Endothelial cell of umbilical vein (primary cell): ENCODE measurements around the gene DSCAML1. TPM values are rescaled to one million over a fixed set of nuclear protein-coding genes. Genes with fewer than 3 reads are reported as not detected.

ENCODE experiments used
- BruUV-seq: library from RNA; stranded (reverse); fragments of 400-500 nt; replicated peaks from 2 replicates; lab custom pipeline; 2021; lab: Mats Ljungman, UMichigan
- CTCF ChIA-PET: fragments of 300-600, 350-600 bp; sonication (Branson Sonifier 250); formaldehyde crosslinking; loops from one replicate; lab custom pipeline; 2021; ENCODE audit warnings: antibody characterized with exemption, inconsistent platforms; lab: Charles Lee
- POLR2A ChIA-PET: fragments of 300-600, 350-600 bp; sonication (Branson Sonifier 250); formaldehyde crosslinking; loops from one replicate; lab custom pipeline; 2021; ENCODE audit warnings: antibody characterized with exemption, inconsistent platforms; lab: Charles Lee
- DNase-seq: peaks from one replicate; pipeline ENCODE4 v3.0.0-alpha.2; 2011; ENCODE audit warnings: low read depth, low spot score
- FAIRE-seq: peaks from 2 replicates; lab custom pipeline; 2011; peaks lifted over from hg19 to GRCh38; lab: Jason Lieb, UNC
- H2AFZ ChIP-seq: 2 replicates; pipeline ENCODE4 v1.6.0; 2012; ENCODE audit warnings: low read depth, low read length, control low read depth, inconsistent platforms
- H3K27ac ChIP-seq: 2 replicates; pipeline ENCODE4 v1.5.1; 2011; ENCODE audit warnings: low read depth, mild to moderate bottlenecking, control low read depth, low read length, moderate library complexity; ENCODE audit not compliant: insufficient read depth
- H3K27me3 ChIP-seq, 2 experiments: 2 replicates each; pipeline versions ENCODE4 v1.6.0 to v1.6.1; 2011; ENCODE audit warnings: low read length in 2 of 2, mixed read lengths in 1 of 2; ENCODE audit not compliant: control insufficient read depth in 2 of 2, insufficient read depth in 2 of 2
- H3K36me3 ChIP-seq, 2 experiments: 2 replicates in 1 of 2; 3 replicates in 1 of 2; pipeline ENCODE4 v1.5.1; 2011; ENCODE audit warnings: low read length in 2 of 2, mild to moderate bottlenecking in 1 of 2, moderate library complexity in 1 of 2; ENCODE audit not compliant: control insufficient read depth in 2 of 2, insufficient read depth in 2 of 2; ENCODE audit errors: extremely low read depth in 1 of 2
- H3K4me1 ChIP-seq: 3 replicates; pipeline ENCODE4 v1.5.1; 2011; ENCODE audit warnings: mild to moderate bottlenecking, low read length; ENCODE audit not compliant: control insufficient read depth, insufficient read depth; ENCODE audit errors: extremely low read depth
- H3K4me2 ChIP-seq: 2 replicates; pipeline ENCODE4 v1.6.1; 2011; ENCODE audit warnings: low read length, control low read depth, mixed read lengths; ENCODE audit not compliant: insufficient read depth
- H3K4me3 ChIP-seq, 3 experiments: fragments of 200-600 bp in 1 of 3; sonication (generic), shearing (Covaris generic) in 1 of 3; replicated peaks in 1 of 3; 2 replicates each; pipeline ENCODE4 v1.5.1; 2011 to 2016; ENCODE audit warnings: control low read depth in 3 of 3, low read length in 3 of 3, mild to moderate bottlenecking in 2 of 3, inconsistent platforms in 1 of 3, low read depth in 1 of 3, moderate library complexity in 1 of 3; ENCODE audit not compliant: insufficient read depth in 1 of 3
- H3K79me2 ChIP-seq: 2 replicates; pipeline ENCODE4 v1.6.0; 2012; ENCODE audit warnings: low read length, inconsistent platforms; ENCODE audit not compliant: control insufficient read depth, insufficient read depth
- H3K9ac ChIP-seq: replicated peaks from 2 replicates; pipeline ENCODE3; 2011; ENCODE audit warnings: low read length, control low read depth; ENCODE audit not compliant: insufficient read depth; ENCODE audit errors: extremely low read depth
- H3K9me1 ChIP-seq: replicated peaks from 3 replicates; pipeline ENCODE4 v1.6.0; 2011; ENCODE audit warnings: mild to moderate bottlenecking, low read length; ENCODE audit not compliant: control insufficient read depth, insufficient read depth; ENCODE audit errors: extremely low read depth
- H3K9me3 ChIP-seq: replicated peaks from 2 replicates; pipeline ENCODE4 v1.5.1; 2012; ENCODE audit warnings: low read length, inconsistent platforms; ENCODE audit not compliant: control insufficient read depth, insufficient read depth
- H4K20me1 ChIP-seq: replicated peaks from 2 replicates; pipeline ENCODE3; 2011; ENCODE audit warnings: mild to moderate bottlenecking, low read length; ENCODE audit not compliant: control insufficient read depth, insufficient read depth; ENCODE audit errors: extremely low read depth
- EZH2 ChIP-seq: IDR thresholded peaks from 2 replicates; pipeline ENCODE4 v1.6.1; 2012; ENCODE audit warnings: borderline replicate concordance, low read depth, mild to moderate bottlenecking, moderate library complexity, low read length, inconsistent platforms; ENCODE audit not compliant: severe bottlenecking
- FOS ChIP-seq: IDR thresholded peaks from 2 replicates; pipeline ENCODE4 v1.6.1; 2011; ENCODE audit warnings: mild to moderate bottlenecking, low read length, moderate library complexity, borderline replicate concordance; ENCODE audit not compliant: insufficient read depth
- GATA2 ChIP-seq: IDR thresholded peaks from 2 replicates; pipeline ENCODE4 v1.7.0; 2011; ENCODE audit warnings: low read depth, mild to moderate bottlenecking, moderate library complexity, mixed read lengths, low read length; ENCODE audit not compliant: insufficient read length, insufficient read depth
- JUN ChIP-seq: IDR thresholded peaks from 2 replicates; pipeline ENCODE4 v1.6.1; 2011; ENCODE audit warnings: borderline replicate concordance, low read depth; ENCODE audit not compliant: insufficient read length, insufficient read depth
- MYC ChIP-seq: IDR thresholded peaks from one replicate; pipeline ENCODE4 v1.6.1; 2011; ENCODE audit warnings: mild to moderate bottlenecking, low read depth, low read length
- POLR2A ChIP-seq: IDR thresholded peaks from 2 replicates; pipeline ENCODE4 v1.6.1; 2012; ENCODE audit warnings: low read depth, mild to moderate bottlenecking, control low read depth, low read length
- POLR2AphosphoS5 ChIP-seq: IDR thresholded peaks from 2 replicates; pipeline ENCODE4 v1.6.1; 2012; ENCODE audit warnings: low read depth, mild to moderate bottlenecking, control low read depth, low read length, moderate library complexity; ENCODE audit not compliant: insufficient read depth
- dilution Hi-C: fragments of 300-500 bp; cut with MboI; formaldehyde crosslinking; loops from one replicate; pipeline ENCODE4 v1.15.0; 2019; ENCODE audit warnings: low sequenced_read_pairs; ENCODE audit not compliant: extremely low pct_ligation_motif_present
- intact Hi-C: fragments of 100-400 bp; cut with micrococcal nuclease; formaldehyde crosslinking; loops from one replicate; pipeline ENCODE4 v1.10.0; 2022
- polyA plus RNA-seq, 4 experiments: library from polyadenylated mRNA; depleted of rRNA in 3 of 4; stranded (reverse) in 3 of 4; unstranded in 1 of 4; fragments of >200 nt; gene quantifications; 2 replicates each; pipeline versions ENCODE4 v1.2.1 to v1.2.3, GENCODE V29; 2011 to 2012; ENCODE audit warnings: missing spikeins in 1 of 4
- total RNA-seq: library from RNA; stranded (reverse); gene quantifications from 2 replicates; pipeline ENCODE4 v1.2.3, GENCODE V29; 2021
- TF ChIP-seq, protein P1 (sequence below): IDR thresholded peaks from 2 replicates; pipeline ENCODE4 v1.6.1; 2011; ENCODE audit not compliant: insufficient read depth, insufficient read length
- TF ChIP-seq, protein P2 (sequence below), 2 donors: IDR thresholded peaks; 1 replicate in 1 of 2; 2 replicates in 1 of 2; pipeline ENCODE4 v1.5.1; 2011; ENCODE audit warnings: low read length in 2 of 2, mild to moderate bottlenecking in 2 of 2, moderate library complexity in 2 of 2, control low read depth in 1 of 2, inconsistent platforms in 1 of 2, low read depth in 1 of 2; ENCODE audit not compliant: insufficient read depth in 1 of 2; ENCODE audit errors: extremely low read depth in 1 of 2

Gene DSCAML1
- total and polyA plus RNA-seq, 2 donors (not counting 3 experiments of a cell fraction or from before 2014, with no cell fraction given), result not detected

DNA sequence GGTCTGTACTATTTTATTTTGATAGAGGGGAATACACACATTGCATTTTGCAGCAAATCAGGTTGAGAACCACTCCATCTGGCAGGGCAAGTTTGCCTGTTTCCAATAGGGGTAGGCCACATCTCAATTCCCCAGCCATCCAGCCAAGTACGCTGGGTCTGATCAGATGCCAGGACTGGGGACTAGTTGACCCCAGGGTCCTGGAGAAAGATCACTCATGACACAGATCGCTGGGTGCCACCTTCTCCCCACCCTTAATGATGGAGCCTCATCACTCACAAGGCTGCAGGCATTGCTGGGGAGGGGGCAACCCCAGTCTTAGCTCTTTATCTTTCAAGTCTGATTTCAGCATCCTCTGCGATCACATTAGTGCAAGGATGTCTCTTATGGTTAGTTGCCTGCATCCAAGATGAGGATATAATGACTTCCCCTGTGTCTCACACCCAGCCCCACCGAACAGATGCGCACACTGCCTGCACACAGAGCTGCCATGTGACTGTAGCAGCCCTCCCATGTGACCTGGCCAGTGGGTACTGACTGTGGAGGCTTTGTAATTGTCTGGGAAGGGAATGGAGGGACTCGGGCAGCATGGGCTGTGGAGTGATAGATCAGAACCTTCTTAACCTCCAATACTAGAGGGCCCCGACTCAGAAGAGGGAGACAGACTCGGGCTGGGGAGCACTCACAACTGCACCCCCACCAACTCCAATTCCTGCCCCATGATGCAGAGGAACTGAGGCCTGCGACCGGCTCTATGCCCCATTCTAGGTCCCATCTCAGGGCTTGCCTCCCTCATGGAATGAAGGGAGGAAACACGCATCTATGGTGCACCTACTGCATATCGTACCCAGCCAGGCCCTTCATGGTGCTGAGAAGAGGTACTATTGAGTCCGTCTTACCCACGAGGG lies 155.8 kb downstream of the DSCAML1 start:
- H3K9ac ChIP-seq, result no peak overlapping the region
- no peaks in the 10 kb centered on the region for H3K27me3 ChIP-seq
- H3K9me3 ChIP-seq, result no peaks in the 10 kb centered on the region
- no peaks in the 10 kb centered on the region for H3K79me2 ChIP-seq
- H4K20me1 ChIP-seq, result no peaks in the 10 kb centered on the region
- no peak overlapping the region for H3K4me2 ChIP-seq
- intact Hi-C loops (no loop called here), dilution Hi-C loops (no loop called here)
- H3K4me1 ChIP-seq, result no peaks in the 10 kb centered on the region
- FAIRE-seq, result no peak
- CTCF ChIA-PET, result no interaction called here
- POLR2A ChIA-PET, result no interaction called here
- TF ChIP-seq FOS, result no peak
- TF ChIP-seq MYC, result no peak
- TF ChIP-seq, protein P1, sequence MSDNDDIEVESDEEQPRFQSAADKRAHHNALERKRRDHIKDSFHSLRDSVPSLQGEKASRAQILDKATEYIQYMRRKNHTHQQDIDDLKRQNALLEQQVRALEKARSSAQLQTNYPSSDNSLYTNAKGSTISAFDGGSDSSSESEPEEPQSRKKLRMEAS, result no peak
- TF ChIP-seq POLR2AphosphoS5, result no peak
- no peak for TF ChIP-seq GATA2
- TF ChIP-seq JUN, result no peak
- no TSS peak for BruUV-seq
- H3K4me3 ChIP-seq, result no peak overlapping the region
- no peak for DNase-seq
- no peaks in the 10 kb centered on the region for H3K9me1 ChIP-seq
- H3K27ac ChIP-seq, result no peak overlapping the region
- H3K36me3 ChIP-seq, result no peaks in the 10 kb centered on the region
- no peak overlapping the region for H2AFZ ChIP-seq

DNA sequence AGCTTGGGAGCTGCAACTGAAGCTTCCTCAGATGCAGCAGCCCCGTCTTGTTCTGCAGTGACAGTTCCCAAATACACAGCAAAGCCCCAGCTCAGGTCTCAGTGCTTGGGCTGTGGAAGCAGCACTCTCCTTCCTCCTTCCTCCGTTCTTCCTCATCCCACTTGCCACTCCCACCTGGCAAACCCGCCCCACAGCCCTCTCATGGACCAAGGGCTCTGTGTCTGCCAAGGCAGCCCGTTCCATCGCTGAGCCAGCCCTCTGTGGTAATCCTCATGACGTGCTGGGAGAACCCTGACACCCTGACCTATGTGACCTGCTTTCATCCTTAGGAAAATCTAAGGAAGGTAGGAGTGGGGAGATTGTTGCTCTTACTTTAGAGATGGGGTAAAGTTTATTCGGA lies 157.0 kb downstream of the DSCAML1 start:
- no peaks in the 10 kb centered on the region for H3K9me1 ChIP-seq
- dilution Hi-C loops, result no loop called here
- no peaks in the 10 kb centered on the region for H3K27me3 ChIP-seq
- no peaks in the 10 kb centered on the region for H4K20me1 ChIP-seq
- no peak overlapping the region for H2AFZ ChIP-seq
- BruUV-seq, result no TSS peak
- H3K9ac ChIP-seq, result no peak overlapping the region
- no peaks in the 10 kb centered on the region for H3K4me1 ChIP-seq
- H3K79me2 ChIP-seq, result no peaks in the 10 kb centered on the region
- ChIA-PET POLR2A (no interaction called here), CTCF (interaction anchor here (1.3 kb wide), 1 partner anchor 214 kb away, joined by 3 read pairs; no protein-coding TSS in a partner anchor)
- DNase-seq, result no peak
- FAIRE-seq, result no peak
- H3K36me3 ChIP-seq, result no peaks in the 10 kb centered on the region
- TF ChIP-seq GATA2 (no peak), MYC (no peak), JUN (no peak), POLR2AphosphoS5 (no peak), FOS (no peak), POLR2A (no peak), EZH2 (no peak)
- TF ChIP-seq, protein P2, sequence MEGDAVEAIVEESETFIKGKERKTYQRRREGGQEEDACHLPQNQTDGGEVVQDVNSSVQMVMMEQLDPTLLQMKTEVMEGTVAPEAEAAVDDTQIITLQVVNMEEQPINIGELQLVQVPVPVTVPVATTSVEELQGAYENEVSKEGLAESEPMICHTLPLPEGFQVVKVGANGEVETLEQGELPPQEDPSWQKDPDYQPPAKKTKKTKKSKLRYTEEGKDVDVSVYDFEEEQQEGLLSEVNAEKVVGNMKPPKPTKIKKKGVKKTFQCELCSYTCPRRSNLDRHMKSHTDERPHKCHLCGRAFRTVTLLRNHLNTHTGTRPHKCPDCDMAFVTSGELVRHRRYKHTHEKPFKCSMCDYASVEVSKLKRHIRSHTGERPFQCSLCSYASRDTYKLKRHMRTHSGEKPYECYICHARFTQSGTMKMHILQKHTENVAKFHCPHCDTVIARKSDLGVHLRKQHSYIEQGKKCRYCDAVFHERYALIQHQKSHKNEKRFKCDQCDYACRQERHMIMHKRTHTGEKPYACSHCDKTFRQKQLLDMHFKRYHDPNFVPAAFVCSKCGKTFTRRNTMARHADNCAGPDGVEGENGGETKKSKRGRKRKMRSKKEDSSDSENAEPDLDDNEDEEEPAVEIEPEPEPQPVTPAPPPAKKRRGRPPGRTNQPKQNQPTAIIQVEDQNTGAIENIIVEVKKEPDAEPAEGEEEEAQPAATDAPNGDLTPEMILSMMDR (IDR thresholded peaks at IDR 0.05; ENCODE audit: extremely low read depth in 1 of 2, insufficient read depth in 1 of 2, low read depth in 1 of 2, low read length in 2 of 2), result no peak
- TF ChIP-seq, protein P1, result no peak
- intact Hi-C loops, result no loop called here
- no peak overlapping the region for H3K27ac ChIP-seq
- no peak overlapping the region for H3K4me2 ChIP-seq
- H3K4me3 ChIP-seq, result no peak overlapping the region
- H3K9me3 ChIP-seq, result no peaks in the 10 kb centered on the region
